Measurements from ENCODE around the gene ACE2.

The ACE2 gene

GRCh38 chrX:15515931-15516330 is 84.8 kb downstream of the ACE2 start:
- H2AFZ ChIP-seq (ENCODE audit: low read depth, low read length) = no peak overlapping the region; the same call in 1 of the 2 replicates
- H3K27me3 ChIP-seq (ENCODE audit: low read depth, low read length) = no peaks in the 10 kb centered on the region
- TF ChIP-seq EZH2phosphoT487 (IDR thresholded peaks at IDR 0.05; ENCODE audit: low read depth) (no peak), CTCF (IDR thresholded peaks at IDR 0.05; ENCODE audit: low read depth, low read length) (no peak)
- H3K79me2 ChIP-seq (ENCODE audit: low read length) = no peaks in the 10 kb centered on the region
- no peak overlapping the region for H3K9ac ChIP-seq (ENCODE audit: low read length)
- H3K4me1 ChIP-seq (ENCODE audit: low read length) = no peaks in the 10 kb centered on the region
- no peak overlapping the region for H3K4me2 ChIP-seq (ENCODE audit: low read length)
- no peak overlapping the region for H3K4me3 ChIP-seq (ENCODE audit: low read length)
- H3K27ac ChIP-seq (ENCODE audit: low read length) = no peak overlapping the region
- H3K9me3 ChIP-seq (ENCODE audit: insufficient read depth, low read length) = no peaks in the 10 kb centered on the region
- no peaks in the 10 kb centered on the region for H3K36me3 ChIP-seq (replicated peaks; ENCODE audit: low read depth, low read length)
- no peaks in the 10 kb centered on the region for H4K20me1 ChIP-seq (ENCODE audit: insufficient read depth, low read length)

- Histone ChIP-seq H4K20me1 (ENCODE audit: insufficient read depth, low read length) (no peaks in the 10 kb centered on the region), H3K27me3 (ENCODE audit: low read depth, low read length) (no peaks in the 10 kb centered on the region), H3K79me2 (ENCODE audit: low read length) (no peaks in the 10 kb centered on the region), H3K9me3 (ENCODE audit: insufficient read depth, low read length) (no peaks in the 10 kb centered on the region), H3K27ac (ENCODE audit: low read length) (no peak overlapping the region), H2AFZ (ENCODE audit: low read depth, low read length) (no peak overlapping the region), H3K36me3 (replicated peaks; ENCODE audit: low read depth, low read length) (no peaks in the 10 kb centered on the region), H3K4me3 (ENCODE audit: low read length) (no peak overlapping the region), H3K4me2 (ENCODE audit: low read length) (no peak overlapping the region), H3K9ac (ENCODE audit: low read length) (no peak overlapping the region), H3K4me1 (ENCODE audit: low read length) (no peaks in the 10 kb centered on the region)
- TF ChIP-seq CTCF (IDR thresholded peaks at IDR 0.05; ENCODE audit: low read depth, low read length) (no peak), EZH2phosphoT487 (IDR thresholded peaks at IDR 0.05; ENCODE audit: low read depth) (no peak)
Observed at GRCh38 chrX:15514279-15514678, 86.5 kb downstream of the ACE2 start.

- Histone ChIP-seq H3K4me2 (ENCODE audit: low read length) (no peak overlapping the region), H3K9me3 (ENCODE audit: insufficient read depth, low read length) (no peaks in the 10 kb centered on the region), H2AFZ (ENCODE audit: low read depth, low read length) (no peak overlapping the region), H3K79me2 (ENCODE audit: low read length) (no peaks in the 10 kb centered on the region), H3K4me3 (ENCODE audit: low read length) (no peak overlapping the region), H3K4me1 (ENCODE audit: low read length) (no peaks in the 10 kb centered on the region), H3K27me3 (ENCODE audit: low read depth, low read length) (no peaks in the 10 kb centered on the region), H3K9ac (ENCODE audit: low read length) (no peak overlapping the region), H3K36me3 (replicated peaks; ENCODE audit: low read depth, low read length) (no peaks in the 10 kb centered on the region), H4K20me1 (ENCODE audit: insufficient read depth, low read length) (no peaks in the 10 kb centered on the region), H3K27ac (ENCODE audit: low read length) (no peak overlapping the region)
- TF ChIP-seq CTCF (IDR thresholded peaks at IDR 0.05; ENCODE audit: low read depth, low read length) (no peak), EZH2phosphoT487 (IDR thresholded peaks at IDR 0.05; ENCODE audit: low read depth) (no peak)
Observed at GRCh38 chrX:15512401-15512965, 88.3 kb downstream of the ACE2 start.

GRCh38 chrX:15511563-15511962 is 89.2 kb downstream of the ACE2 start:
- Histone ChIP-seq H3K36me3 (replicated peaks; ENCODE audit: low read depth, low read length) (no peaks in the 10 kb centered on the region), H3K4me3 (ENCODE audit: low read length) (no peak overlapping the region), H3K27ac (ENCODE audit: low read length) (no peak overlapping the region), H3K4me1 (ENCODE audit: low read length) (no peaks in the 10 kb centered on the region), H3K9ac (ENCODE audit: low read length) (no peak overlapping the region), H3K4me2 (ENCODE audit: low read length) (no peak overlapping the region), H2AFZ (ENCODE audit: low read depth, low read length) (no peak overlapping the region), H3K9me3 (ENCODE audit: insufficient read depth, low read length) (no peaks in the 10 kb centered on the region), H4K20me1 (ENCODE audit: insufficient read depth, low read length) (no peaks in the 10 kb centered on the region), H3K27me3 (ENCODE audit: low read depth, low read length) (no peaks in the 10 kb centered on the region), H3K79me2 (ENCODE audit: low read length) (no peaks in the 10 kb centered on the region)
- TF ChIP-seq EZH2phosphoT487 (IDR thresholded peaks at IDR 0.05; ENCODE audit: low read depth) = no peak
- no peak for TF ChIP-seq CTCF (IDR thresholded peaks at IDR 0.05; ENCODE audit: low read depth, low read length)

Measured in OCI-LY3 (cell line).